NCI-H2196 (cell line): Measurements from ENCODE around the gene OR4F3.
"Not testable (repeated sequence)": the region's sequence is repeated elsewhere in the genome, so short reads cannot be mapped to it uniquely, and the experiment has no call there.

Source experiments
- DNase-seq: peaks from one replicate; lab custom pipeline; 2025; ENCODE audit not compliant: unreplicated experiment; lab: John Stamatoyannopoulos, UW

The OR4F3 gene

GRCh38 chr5:181366968-181367367 lies at the start of gene OR4F3:
Gene OR4F3, plus strand, starts transcription at chr5:181367268.
- DNase-seq, result not testable (repeated sequence)
